22Rv1 (cell line): ENCODE data around the gene ZNF662.

Source experiments
- H3K27ac ChIP-seq: fragments of 450-650 bp; 2 replicates; pipeline ENCODE4 v1.5.1; 2017
- CTCF ChIP-seq: fragments of 450-650 bp; IDR thresholded peaks from 2 replicates; pipeline ENCODE4 v1.5.1; 2017; ENCODE audit warnings: mild to moderate bottlenecking
- ZFX ChIP-seq: fragments of 450-650 bp; IDR thresholded peaks from 2 replicates; pipeline ENCODE4 v1.6.1; 2017; ENCODE audit warnings: antibody characterized with exemption, borderline replicate concordance

Gene ZNF662

DNA sequence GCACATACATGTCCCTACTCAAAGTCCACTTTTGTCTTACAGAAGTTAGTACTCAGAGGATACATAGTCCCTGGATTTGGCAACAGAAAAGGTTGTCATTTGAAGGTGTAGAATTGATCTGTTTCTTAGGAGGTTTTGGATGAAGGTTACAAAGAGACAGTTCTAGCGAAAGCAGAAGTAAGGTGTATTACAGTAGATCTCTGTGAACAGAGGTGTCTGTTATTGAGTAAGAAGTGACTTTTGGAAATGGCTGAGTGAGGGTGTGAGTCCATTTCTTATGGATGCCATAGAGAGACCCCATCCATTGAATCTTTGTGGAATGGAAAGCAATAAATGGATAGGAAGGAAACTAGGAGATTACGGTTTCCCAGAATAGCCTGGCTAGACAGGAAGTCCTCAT, 5.6 kb downstream of the ZNF662 start:
- TF ChIP-seq CTCF (no peak), ZFX (no peak)
- H3K27ac ChIP-seq = no peak overlapping the region

GRCh38 chr3:42914771-42915515, 9.0 kb downstream of the ZNF662 start:
- TF ChIP-seq CTCF (no peak), ZFX (no peak)
- no peak overlapping the region for H3K27ac ChIP-seq

- no peak for TF ChIP-seq ZFX
- TF ChIP-seq CTCF = no peak
- no peak overlapping the region for H3K27ac ChIP-seq
Measured at GRCh38 chr3:42923606-42924005, 17.7 kb downstream of the ZNF662 start.

DNA sequence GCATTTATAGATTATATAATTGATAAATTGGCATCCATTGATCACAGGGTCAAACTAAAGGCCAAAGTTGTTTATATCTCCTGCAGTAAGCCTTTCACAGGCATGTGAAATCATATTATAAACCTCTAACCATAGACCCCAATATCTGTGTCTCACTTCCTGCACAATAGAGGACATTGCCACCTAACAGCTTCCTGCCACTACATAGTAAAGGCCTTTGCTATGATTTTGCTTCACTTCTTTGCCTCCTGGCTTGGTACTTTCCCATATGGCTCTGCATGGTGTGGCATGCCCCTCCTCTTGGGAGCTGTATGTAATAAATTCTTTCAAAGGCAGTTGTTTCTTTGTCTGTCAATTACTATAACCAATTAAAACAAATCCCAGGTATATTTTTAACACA, 20.4 kb downstream of the ZNF662 start:
- no peak overlapping the region for H3K27ac ChIP-seq
- TF ChIP-seq ZFX = no peak
- TF ChIP-seq CTCF = no peak

DNA sequence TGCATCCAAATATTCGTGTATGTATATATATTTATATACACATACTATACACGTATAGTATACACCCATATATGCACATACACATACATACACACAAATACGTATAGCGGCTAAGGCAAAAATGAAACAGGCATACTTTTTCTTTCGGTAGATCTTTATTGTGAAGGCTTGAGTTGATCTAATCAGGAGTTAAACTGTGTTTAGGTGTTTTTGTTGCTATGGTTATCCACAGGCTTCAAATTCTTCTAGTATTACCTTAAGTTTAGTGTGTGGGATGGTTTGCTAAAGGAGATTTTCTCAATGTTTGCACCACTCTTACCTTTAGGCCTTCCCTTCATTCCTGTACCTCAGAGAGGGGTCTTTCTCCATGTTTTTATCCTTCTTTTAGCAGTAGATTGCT, 28.2 kb downstream of the ZNF662 start:
- H3K27ac ChIP-seq = no peak overlapping the region
- TF ChIP-seq CTCF (no peak), ZFX (no peak)

DNA sequence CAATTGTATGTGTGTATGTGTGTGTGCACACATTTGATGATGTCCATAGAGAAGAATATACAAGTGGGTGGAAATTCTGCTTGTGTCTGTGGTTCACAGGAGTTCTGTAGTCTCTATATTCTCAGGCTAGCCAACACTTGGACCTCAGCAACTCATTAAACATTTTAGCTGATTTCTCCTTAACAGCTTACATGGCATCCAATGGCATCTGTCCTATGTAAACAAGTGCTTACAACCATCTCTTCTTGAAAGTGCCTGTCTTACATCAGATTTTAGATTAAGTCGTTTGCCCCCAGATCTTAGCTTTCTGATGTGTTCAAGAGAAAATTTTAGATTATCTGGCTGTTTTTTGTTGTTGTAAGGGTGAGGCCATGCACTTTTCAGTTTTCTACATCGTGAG, 29.0 kb downstream of the ZNF662 start:
- H3K27ac ChIP-seq = no peak overlapping the region
- TF ChIP-seq ZFX (no peak), CTCF (no peak)

GRCh38 chr3:42935472-42935871, 29.5 kb downstream of the ZNF662 start:
- H3K27ac ChIP-seq = no peak overlapping the region
- no peak for TF ChIP-seq ZFX
- TF ChIP-seq CTCF = no peak
